Calu3 (cell line): ENCODE results near the gene ARHGDIG. TPM values are rescaled to one million over a fixed set of nuclear protein-coding genes. Genes with fewer than 3 reads are reported as not detected.
A peak's percentile ranks its signal among the peaks of the same experiment; 100 is the strongest.
"Not testable (repeated sequence)": the region's sequence is repeated elsewhere in the genome, so short reads cannot be mapped to it uniquely, and the experiment has no call there.

Source experiments
- BruUV-seq: library from RNA; stranded (reverse); fragments of 400-500 nt; replicated peaks from 2 replicates; lab custom pipeline; 2021; lab: Mats Ljungman, UMichigan
- CTCF ChIA-PET: fragments of 300-600 bp; sonication (Branson Sonifier 250); formaldehyde crosslinking; loops from one replicate; lab custom pipeline; 2022; ENCODE audit warnings: antibody characterized with exemption; lab: Charles Lee
- DNase-seq: peaks from one replicate; pipeline ENCODE4 v3.0.0; 2022
- H3K27ac Mint-ChIP-seq: one replicate; pipeline ENCODE4 v1.8.0; 2022; ENCODE audit warnings: mixed read lengths; ENCODE audit not compliant: unreplicated experiment
- H3K27me3 Mint-ChIP-seq: one replicate; pipeline ENCODE4 v1.8.0; 2022; ENCODE audit warnings: mixed read lengths; ENCODE audit not compliant: unreplicated experiment
- H3K36me3 Mint-ChIP-seq: one replicate; pipeline ENCODE4 v1.8.0; 2022; ENCODE audit warnings: mild to moderate bottlenecking, moderate library complexity, mixed read lengths; ENCODE audit not compliant: insufficient read depth, unreplicated experiment
- H3K4me1 Mint-ChIP-seq: one replicate; pipeline ENCODE4 v1.8.0; 2022; ENCODE audit warnings: mild to moderate bottlenecking, low read depth, mixed read lengths; ENCODE audit not compliant: unreplicated experiment
- H3K4me3 Mint-ChIP-seq: one replicate; pipeline ENCODE4 v1.8.0; 2022; ENCODE audit warnings: mild to moderate bottlenecking, low read depth, moderate library complexity, mixed read lengths; ENCODE audit not compliant: unreplicated experiment
- H3K9me3 Mint-ChIP-seq: one replicate; pipeline ENCODE4 v1.8.0; 2022; ENCODE audit warnings: low read depth, mixed read lengths; ENCODE audit not compliant: unreplicated experiment
- CTCF ChIP-seq: fragments of 200-600 bp; IDR thresholded peaks from one replicate; pipeline ENCODE4 v1.8.0; 2022; ENCODE audit warnings: antibody characterized with exemption; ENCODE audit not compliant: unreplicated experiment
- intact Hi-C: fragments of 100-400 bp; cut with micrococcal nuclease; formaldehyde crosslinking; loops from one replicate; pipeline ENCODE4 v1.10.0; 2022; ENCODE audit not compliant: unreplicated experiment
- total RNA-seq: library from RNA; stranded (reverse); gene quantifications from 2 replicates; pipeline ENCODE4 v1.2.3, GENCODE V29; 2022

Gene ARHGDIG
- total RNA-seq, 1 experiment from 2014 or later = not detected

- peaks cover 37% of the 10 kb centered on the region for H3K36me3 Mint-ChIP-seq
- H3K27me3 Mint-ChIP-seq = no peaks in the 10 kb centered on the region
- H3K27ac Mint-ChIP-seq = peak overlapping the region; percentile 23
- no peaks in the 10 kb centered on the region for H3K9me3 Mint-ChIP-seq
- no TSS peak for BruUV-seq
- intact Hi-C loops = no loop called here
- no peak for TF ChIP-seq CTCF
- DNase-seq = no peak
- H3K4me1 Mint-ChIP-seq = peaks cover 24% of the 10 kb centered on the region
- CTCF ChIA-PET = interaction anchor here (0.5 to 0.6 kb wide), 2 partner anchors 15 to 91 kb away, joined by 3 to 4 read pairs; no protein-coding TSS in a partner anchor
- H3K4me3 Mint-ChIP-seq = no peak overlapping the region
Observed at GRCh38 chr16:324451-325334, 44.3 kb downstream of the ARHGDIG start.

- no peak for DNase-seq
- CTCF ChIA-PET = interaction anchor here (0.7 kb wide), 1 partner anchor 1528 kb away, joined by 4 read pairs; no protein-coding TSS in a partner anchor
- H3K4me3 Mint-ChIP-seq = no peak overlapping the region
- H3K4me1 Mint-ChIP-seq = peaks cover 26% of the 10 kb centered on the region
- peaks cover 44% of the 10 kb centered on the region for H3K36me3 Mint-ChIP-seq
- H3K27ac Mint-ChIP-seq = no peak overlapping the region
- TF ChIP-seq CTCF = no peak
- H3K27me3 Mint-ChIP-seq = no peaks in the 10 kb centered on the region
- no peaks in the 10 kb centered on the region for H3K9me3 Mint-ChIP-seq
- intact Hi-C loops = no loop called here
- BruUV-seq = no TSS peak
Observed at GRCh38 chr16:325375-326145, 45.2 kb downstream of the ARHGDIG start.

GRCh38 chr16:330741-331140 is 50.4 kb downstream of the ARHGDIG start:
- Mint-ChIP-seq H3K4me3 (no peak overlapping the region), H3K27me3 (no peaks in the 10 kb centered on the region), H3K4me1 (peaks cover 38% of the 10 kb centered on the region), H3K27ac (peak overlapping the region; percentile 60), H3K36me3 (peaks cover 30% of the 10 kb centered on the region), H3K9me3 (peaks cover 3% of the 10 kb centered on the region)
- TF ChIP-seq CTCF = no peak
- no peak for DNase-seq
- intact Hi-C loops = no loop called here
- BruUV-seq = no TSS peak
- CTCF ChIA-PET = no interaction called here

GRCh38 chr16:331181-331814 is 50.9 kb downstream of the ARHGDIG start:
- H3K27me3 Mint-ChIP-seq, H3K9me3 Mint-ChIP-seq, CTCF ChIA-PET, H3K4me3 Mint-ChIP-seq, BruUV-seq, DNase-seq, intact Hi-C loops, H3K27ac Mint-ChIP-seq: not testable (repeated sequence)
- Mint-ChIP-seq H3K36me3 (peaks cover 31% of the 10 kb centered on the region), H3K4me1 (peaks cover 39% of the 10 kb centered on the region)

Other genes with a start within 250 kb of the ARHGDIG start
- 27.4 and 29.1 TPM in 2 replicates for gene POLR3K, start 227.0 kb upstream of the ARHGDIG start, total RNA-seq
- gene SNRNP25, start 226.8 kb upstream of the ARHGDIG start, total RNA-seq = 37.8 and 38.7 TPM in 2 replicates
- gene RHBDF1, start 208.0 kb upstream of the ARHGDIG start, total RNA-seq = 47.3 and 60.2 TPM in 2 replicates
- 40.1 and 45.6 TPM in 2 replicates for gene MPG, start 202.4 kb upstream of the ARHGDIG start, total RNA-seq
- gene NPRL3, start 141.9 kb upstream of the ARHGDIG start, total RNA-seq = 51.8 and 53.2 TPM in 2 replicates
- not detected in 2 replicates for gene HBZ, start 127.9 kb upstream of the ARHGDIG start, total RNA-seq
- gene HBM, start 114.6 kb upstream of the ARHGDIG start, total RNA-seq = not detected in 2 replicates
- not detected in 2 replicates for gene HBA2, start 107.7 kb upstream of the ARHGDIG start, total RNA-seq
- gene HBA1, start 103.9 kb upstream of the ARHGDIG start, total RNA-seq = not detected in 2 replicates
- not detected in 2 replicates for gene HBQ1, start 100.1 kb upstream of the ARHGDIG start, total RNA-seq
- gene LUC7L, start 51.1 kb upstream of the ARHGDIG start, total RNA-seq = 74.6 and 79.3 TPM in 2 replicates
- gene FAM234A, start 45.8 kb upstream of the ARHGDIG start, total RNA-seq = 118 and 130 TPM in 2 replicates
- gene RGS11, start 4.6 kb upstream of the ARHGDIG start, total RNA-seq = 0.85 and 1.7 TPM in 2 replicates
- gene PDIA2, start 2.6 kb downstream of the ARHGDIG start, total RNA-seq = 0.71 TPM in 1 of 2 replicates, not detected in the other
- 49.8 and 52.5 TPM in 2 replicates for gene AXIN1, start 72.1 kb downstream of the ARHGDIG start, total RNA-seq
- 115 and 126 TPM in 2 replicates for gene MRPL28, start 89.9 kb downstream of the ARHGDIG start, total RNA-seq
- 70.0 and 78.5 TPM in 2 replicates for gene PGAP6, start 101.4 kb downstream of the ARHGDIG start, total RNA-seq
- gene NME4, start 116.6 kb downstream of the ARHGDIG start, total RNA-seq = 88.2 and 96.5 TPM in 2 replicates
- 41.2 and 49.6 TPM in 2 replicates for gene DECR2, start 121.3 kb downstream of the ARHGDIG start, total RNA-seq
- 26.6 and 33.7 TPM in 2 replicates for gene RAB11FIP3, start 145.1 kb downstream of the ARHGDIG start, total RNA-seq
- gene CAPN15, start 247.1 kb downstream of the ARHGDIG start, total RNA-seq = 108 and 120 TPM in 2 replicates